Kidney (tissue), 14 donors: ENCODE results near the gene GPT2. TPM values are rescaled to one million over a fixed set of nuclear protein-coding genes. Genes with fewer than 3 reads are reported as not detected.

ENCODE experiments used
- DNase-seq, 5 donors: peaks; one replicate each; pipeline ENCODE4 v3.0.0-alpha.2; 2013 to 2020
- FAIRE-seq: peaks from 2 replicates; lab custom pipeline; 2012; peaks lifted over from hg19 to GRCh38; lab: Jason Lieb, UNC
- H3K27ac ChIP-seq, 2 donors: one replicate each; pipeline ENCODE4 v1.7.0; 2013; ENCODE audit warnings: low read depth in 2 of 2, low read length in 2 of 2, inconsistent platforms in 1 of 2
- H3K27me3 ChIP-seq: one replicate; pipeline ENCODE4 v1.7.1; 2013; ENCODE audit warnings: low read length, inconsistent platforms; ENCODE audit not compliant: control insufficient read depth, insufficient read depth
- H3K36me3 ChIP-seq, 3 donors: one replicate each; pipeline versions ENCODE4 v1.7.0 to v1.7.1; 2013; ENCODE audit warnings: low read length in 3 of 3, control low read depth in 1 of 3, inconsistent platforms in 1 of 3; ENCODE audit not compliant: insufficient read depth in 3 of 3, control insufficient read depth in 2 of 3
- H3K4me1 ChIP-seq, 3 donors: one replicate each; pipeline versions ENCODE4 v1.7.0 to v1.7.1; 2013; ENCODE audit warnings: low read length in 3 of 3, inconsistent platforms in 1 of 3, low read depth in 1 of 3; ENCODE audit not compliant: control insufficient read depth in 2 of 3, insufficient read depth in 2 of 3
- H3K4me3 ChIP-seq, 3 donors: one replicate each; pipeline versions ENCODE4 v1.7.0 to v1.8.1; 2013; ENCODE audit warnings: low read length in 3 of 3, control low read depth in 1 of 3, inconsistent platforms in 1 of 3
- H3K9ac ChIP-seq, 3 donors: one replicate each; pipeline versions ENCODE4 v1.7.0 to v1.7.1; 2013; ENCODE audit warnings: low read length in 3 of 3, control low read depth in 1 of 3, inconsistent platforms in 1 of 3
- H3K9me3 ChIP-seq, 3 donors: one replicate each; pipeline versions ENCODE4 v1.7.0 to v1.7.1; 2013; ENCODE audit warnings: low read length in 3 of 3, control low read depth in 1 of 3, inconsistent platforms in 1 of 3; ENCODE audit not compliant: control insufficient read depth in 2 of 3, insufficient read depth in 1 of 3
- CTCF ChIP-seq: IDR thresholded peaks from 3 replicates; pipeline ENCODE4 v1.5.1; 2012; ENCODE audit warnings: mild to moderate bottlenecking, moderate library complexity, borderline replicate concordance; ENCODE audit not compliant: insufficient read depth; ENCODE audit errors: extremely low read depth
- intact Hi-C: fragments of 100-400 bp; cut with DNase I; formaldehyde crosslinking; loops from one replicate; pipeline ENCODE4 v1.11.1; 2022
- polyA plus RNA-seq: library from polyadenylated mRNA; stranded (reverse); fragments of 350-450 nt; fragmentation: Illumina TruSeq; extraction: RNeasy Lipid Tissue Mini Kit (QIAGEN cat#74804); gene quantifications from one replicate; pipeline ENCODE4 v1.2.3, GENCODE V29; 2014; ENCODE audit warnings: low read depth, low replicate concordance; ENCODE audit not compliant: insufficient read depth
- total RNA-seq: library from RNA; stranded (reverse); fragmentation: NEBNext Ultra II Directional; extraction: Animal tissue kit (Norgen Biotek cat#: 25700); gene quantifications from one replicate; pipeline ENCODE4 v1.2.1, GENCODE V29; 2021
- donor health status: control.
- donor health status: control.
- donor health status: control.
- donor health status: control.
- donor health status: control.
- donor health status: DM: yes; HTN: yes; CAD: no.
- donor health status: Normal renal cell carcinoma (clear cell type).

The GPT2 gene
- total and polyA plus RNA-seq, 2 donors from 2014 or later, result 6.5 to 37.1 TPM

DNA sequence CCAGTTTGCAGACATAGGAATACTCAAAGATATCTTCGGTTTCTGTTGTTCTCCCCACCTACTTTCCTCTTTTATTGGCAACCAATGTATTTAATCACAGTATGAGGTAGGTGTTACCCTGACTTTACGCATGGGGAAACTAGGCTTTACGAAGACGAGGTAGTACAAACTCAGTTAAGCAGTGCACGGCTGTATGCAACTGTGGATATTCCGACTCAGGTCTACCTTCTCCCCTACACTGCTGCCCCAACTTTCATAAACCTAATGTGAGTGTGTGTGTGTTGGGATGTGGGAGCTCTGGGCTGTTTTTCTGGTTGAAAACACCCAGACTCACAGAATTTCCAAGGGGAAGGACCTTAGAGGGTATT lies 1.2 kb upstream of the GPT2 start:
- Histone ChIP-seq H3K27ac (no peak overlapping the region), H3K27me3 (no peaks in the 10 kb centered on the region), H3K4me3 (no peak overlapping the region), H3K36me3 (peaks cover 0 to 2% (median 0%) of the 10 kb centered on the region in 3 donors), H3K9ac (no peak overlapping the region), H3K4me1 (peaks cover 0 to 8% (median 0%) of the 10 kb centered on the region in 3 donors), H3K9me3 (no peaks in the 10 kb centered on the region)
- intact Hi-C loops, result no loop called here
- no peak for TF ChIP-seq CTCF
- DNase-seq (no peak), FAIRE-seq (no peak)

GRCh38 chr16:46883353-46883689 lies 841 bp upstream of the GPT2 start:
- Histone ChIP-seq H3K4me3 (peak overlapping the region; percentile 59 to 78 (median 59)), H3K9ac (peak overlapping the region in 2 of 3 donors; percentile 37 to 76), H3K27me3 (no peaks in the 10 kb centered on the region), H3K4me1 (peaks cover 0 to 8% (median 0%) of the 10 kb centered on the region in 3 donors), H3K9me3 (no peaks in the 10 kb centered on the region), H3K27ac (peak overlapping the region in 1 of 2 donors; percentile 77), H3K36me3 (peaks cover 0 to 4% (median 0%) of the 10 kb centered on the region in 3 donors)
- intact Hi-C loops, result no loop called here
- DNase-seq (peak in 1 of 5 donors; percentile 19), FAIRE-seq (no peak)
- no peak for TF ChIP-seq CTCF

- no peak for FAIRE-seq
- Histone ChIP-seq H3K4me3 (peak overlapping the region; percentile 50 to 84 (median 76)), H3K36me3 (peaks cover 0 to 4% (median 0%) of the 10 kb centered on the region in 3 donors), H3K4me1 (peaks cover 0 to 8% (median 2%) of the 10 kb centered on the region in 3 donors), H3K27ac (peak overlapping the region; percentile 59 to 63), H3K9me3 (no peaks in the 10 kb centered on the region), H3K27me3 (no peaks in the 10 kb centered on the region), H3K9ac (peak overlapping the region in 2 of 3 donors; percentile 33 to 67)
- peak in 4 of 5 donors; percentile 23 to 75 (median 44) for DNase-seq
- TF ChIP-seq CTCF, result no peak
- intact Hi-C loops, result no loop called here
Measured at GRCh38 chr16:46884513-46885293, 541 bp downstream of the GPT2 start.
